BE2C (cell line): Measurements from ENCODE around the gene AMOT.

Experiments
- DNase-seq: peaks from one replicate; pipeline ENCODE4 v3.0.0-alpha.2; 2020
- H3K27me3 ChIP-seq: fragments of 250-450 bp; sonication (Bioruptor Pico); 2 replicates; pipeline ENCODE4 v1.5.1; 2020; ENCODE audit warnings: mild to moderate bottlenecking
- H3K36me3 ChIP-seq: fragments of 250-450 bp; sonication (Bioruptor Pico); 2 replicates; pipeline ENCODE4 v1.5.1; 2020; ENCODE audit warnings: mild to moderate bottlenecking
- H3K4me1 ChIP-seq: fragments of 250-450 bp; sonication (Bioruptor Pico); 2 replicates; pipeline ENCODE4 v1.5.1; 2020
- H3K4me3 ChIP-seq: 2 replicates; pipeline ENCODE4 v1.5.1; 2011; ENCODE audit warnings: low read depth, low read length
- H3K9me3 ChIP-seq: fragments of 250-450 bp; sonication (Bioruptor Pico); 2 replicates; pipeline ENCODE4 v1.5.1; 2020
- CTCF ChIP-seq: IDR thresholded peaks from 2 replicates; pipeline ENCODE4 v1.5.1; 2012; ENCODE audit warnings: mild to moderate bottlenecking, low read depth, low read length

Gene AMOT

GRCh38 chrX:112800971-112801775 lies 39.5 kb downstream of the AMOT start:
- Histone ChIP-seq H3K4me3 (no peak overlapping the region), H3K9me3 (no peaks in the 10 kb centered on the region), H3K4me1 (no peaks in the 10 kb centered on the region), H3K36me3 (no peaks in the 10 kb centered on the region), H3K27me3 (no peaks in the 10 kb centered on the region)
- no peak for DNase-seq
- no peak for TF ChIP-seq CTCF

GRCh38 chrX:112799425-112799824 lies 41.2 kb downstream of the AMOT start:
- Histone ChIP-seq H3K4me1 (no peaks in the 10 kb centered on the region), H3K4me3 (no peak overlapping the region), H3K27me3 (no peaks in the 10 kb centered on the region), H3K9me3 (no peaks in the 10 kb centered on the region), H3K36me3 (no peaks in the 10 kb centered on the region)
- TF ChIP-seq CTCF: no peak
- DNase-seq: no peak

- TF ChIP-seq CTCF: no peak
- no peak for DNase-seq
- Histone ChIP-seq H3K9me3 (no peaks in the 10 kb centered on the region), H3K4me1 (no peaks in the 10 kb centered on the region), H3K27me3 (no peaks in the 10 kb centered on the region), H3K36me3 (no peaks in the 10 kb centered on the region), H3K4me3 (no peak overlapping the region)
Observed at GRCh38 chrX:112798736-112799135, 41.9 kb downstream of the AMOT start.

- no peaks in the 10 kb centered on the region for H3K27me3 ChIP-seq
- no peaks in the 10 kb centered on the region for H3K9me3 ChIP-seq
- H3K4me3 ChIP-seq: no peak overlapping the region
- no peaks in the 10 kb centered on the region for H3K4me1 ChIP-seq
- no peaks in the 10 kb centered on the region for H3K36me3 ChIP-seq
- no peak for TF ChIP-seq CTCF
- no peak for DNase-seq
Observed at GRCh38 chrX:112789931-112790330, 50.7 kb downstream of the AMOT start.

GRCh38 chrX:112786076-112786475 lies 54.6 kb downstream of the AMOT start:
- no peak for TF ChIP-seq CTCF
- Histone ChIP-seq H3K27me3 (no peaks in the 10 kb centered on the region), H3K36me3 (no peaks in the 10 kb centered on the region), H3K9me3 (no peaks in the 10 kb centered on the region), H3K4me3 (no peak overlapping the region), H3K4me1 (no peaks in the 10 kb centered on the region)
- DNase-seq: no peak

- Histone ChIP-seq H3K36me3 (no peaks in the 10 kb centered on the region), H3K9me3 (no peaks in the 10 kb centered on the region)
- TF ChIP-seq CTCF: no peak
Observed at GRCh38 chrX:112785344-112785743, 55.3 kb downstream of the AMOT start.

More at GRCh38 chrX:112785344-112785743, 55.3 kb downstream of the AMOT start:
- H3K4me1 ChIP-seq: no peaks in the 10 kb centered on the region
- DNase-seq: no peak
- H3K4me3 ChIP-seq: no peak overlapping the region
- no peaks in the 10 kb centered on the region for H3K27me3 ChIP-seq
